ENCODE measurements around the gene AARS2.

- no peak for TF ChIP-seq CTCF (IDR thresholded peaks at IDR 0.05; ENCODE audit: poor library complexity)
- no peak for TF ChIP-seq EZH2 (IDR thresholded peaks at IDR 0.05; ENCODE audit: borderline replicate concordance)
- no peak for TF ChIP-seq EZH2phosphoT487 (IDR thresholded peaks at IDR 0.05; ENCODE audit: low read depth, severe bottlenecking, unreplicated experiment)
Measured at GRCh38 chr6:44258325-44258863, 54.8 kb downstream of the AARS2 start.

Data from hepatocyte (in vitro differentiated cells).